Prostate gland (tissue), 2 donors: Measurements from ENCODE around the gene THSD4.

Source experiments
- CTCF ChIP-seq, 4 experiments: fragments of 200-600 bp in 2 of 4; fragments of 450-650 bp in 2 of 4; sonication (generic) in 2 of 4; IDR thresholded peaks; 1 replicate in 3 of 4; 2 replicates in 1 of 4; pipeline ENCODE4 v1.5.1; 2016 to 2019; ENCODE audit warnings: antibody characterized with exemption in 4 of 4, mild to moderate bottlenecking in 2 of 4, moderate library complexity in 2 of 4
- POLR2A ChIP-seq: fragments of 450-650 bp; IDR thresholded peaks from one replicate; pipeline ENCODE4 v1.6.1; 2016; ENCODE audit warnings: antibody characterized with exemption, mild to moderate bottlenecking
- POLR2AphosphoS5 ChIP-seq: sonication (generic); formaldehyde crosslinking; IDR thresholded peaks from one replicate; pipeline ENCODE4 v1.6.1; 2017; ENCODE audit warnings: antibody characterized with exemption

DNA sequence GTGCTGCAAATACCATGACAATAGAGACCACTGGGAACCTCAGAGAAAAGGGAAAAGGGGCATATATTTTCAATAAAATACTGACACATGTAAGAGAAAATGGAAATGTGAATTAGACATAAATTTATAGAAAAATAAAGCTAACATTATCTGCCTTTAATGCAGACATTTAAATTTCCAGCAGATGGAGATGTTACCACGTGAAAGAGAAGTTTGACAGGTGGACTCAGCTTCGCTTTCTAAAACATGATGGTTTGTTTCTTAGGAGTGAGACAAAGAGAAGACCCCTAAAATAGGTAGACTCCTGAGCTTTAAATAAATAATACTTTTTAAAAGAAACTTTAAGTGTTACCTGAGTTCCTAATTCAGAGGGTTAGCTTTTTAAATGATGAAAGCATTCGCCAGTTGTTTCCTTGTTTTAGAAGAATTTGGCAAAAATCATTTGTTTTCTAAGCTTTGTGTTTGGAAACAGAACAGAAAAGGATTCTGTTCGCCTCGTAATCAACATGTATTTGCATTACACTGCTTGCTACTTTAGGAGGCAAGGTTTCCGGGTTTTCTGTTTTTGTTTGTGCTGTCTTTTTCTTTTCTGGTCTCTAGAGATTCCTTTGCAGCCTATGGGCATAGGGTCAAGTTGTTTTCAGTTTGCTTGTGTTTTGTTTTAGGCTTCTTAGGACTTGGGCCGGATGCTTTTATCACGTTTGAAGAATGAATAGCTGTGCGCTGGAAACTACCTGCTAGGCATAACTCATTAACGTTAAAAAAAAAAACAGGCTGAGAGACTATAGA lies 271.4 kb downstream of the THSD4 start:
- TF ChIP-seq CTCF (IDR thresholded peaks at IDR 0.05) (peak in 3 of 4 experiments; percentile 70 to 82 (median 80)), POLR2A (no peak), POLR2AphosphoS5 (peak; percentile 1)
